Iris pigment epithelial cell (primary cell): ENCODE results near the gene CADM4.
"Not testable (repeated sequence)": the region's sequence is repeated elsewhere in the genome, so short reads cannot be mapped to it uniquely, and the experiment has no call there.

ENCODE experiments used
- DNase-seq: peaks from one replicate; pipeline ENCODE4 v3.0.0-alpha.2; 2011; ENCODE audit warnings: low read depth

CADM4 gene

GRCh38 chr19:43639519-43640423 is at the start of gene CADM4:
CADM4 (minus strand) TSS chr19:43639850; CDS start chr19:43639790, 60 bp downstream.
- no peak for DNase-seq

DNA sequence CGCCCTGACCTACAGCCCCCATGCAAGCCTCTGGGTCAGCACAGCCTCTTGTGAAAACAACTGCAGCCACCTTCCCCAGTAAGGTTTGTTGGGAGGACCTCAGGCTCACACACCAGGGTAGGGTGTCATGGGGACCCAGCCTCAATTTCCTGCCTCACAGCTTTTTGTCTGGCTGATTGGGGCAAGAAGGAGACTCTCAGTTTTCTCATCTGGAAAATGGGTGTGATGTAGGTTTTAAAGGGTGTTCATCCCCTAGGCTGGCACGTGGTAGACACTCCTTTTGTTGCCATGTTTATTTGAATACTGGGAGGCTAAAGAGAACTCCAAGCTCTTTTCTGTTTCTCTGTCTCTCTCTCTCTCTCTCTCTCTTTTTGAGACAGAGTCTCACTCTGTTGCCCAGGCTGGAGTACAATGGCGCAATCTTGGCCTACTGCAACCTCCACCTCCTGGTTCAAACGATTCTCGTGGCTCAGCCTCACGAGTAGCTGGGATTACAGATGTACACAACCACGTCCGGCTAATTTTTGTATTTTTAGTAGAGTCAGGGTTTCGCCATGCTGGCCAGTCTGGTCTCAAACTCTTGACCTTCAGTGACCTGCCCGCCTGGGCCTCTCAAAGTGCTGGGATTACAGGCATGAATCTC is 48.5 kb upstream of the CADM4 start:
- no peak for DNase-seq

DNA sequence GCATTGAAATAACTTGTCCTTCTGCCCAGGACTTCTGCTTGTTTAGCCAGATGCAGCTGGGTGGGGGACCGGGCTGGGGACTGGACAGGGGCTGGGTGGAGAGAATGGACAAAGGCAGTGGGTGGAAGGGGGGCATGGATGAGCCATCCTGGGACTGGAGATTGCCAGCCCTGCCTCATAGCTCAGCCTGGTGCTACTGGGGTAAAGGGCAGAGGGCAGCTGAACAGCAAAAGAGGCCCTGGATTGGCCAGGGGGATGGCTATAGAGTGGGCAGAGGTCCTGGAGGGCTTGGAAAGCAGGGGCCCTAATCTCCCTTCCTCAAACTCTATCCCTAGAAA is 48.0 kb upstream of the CADM4 start:
- DNase-seq = no peak

DNA sequence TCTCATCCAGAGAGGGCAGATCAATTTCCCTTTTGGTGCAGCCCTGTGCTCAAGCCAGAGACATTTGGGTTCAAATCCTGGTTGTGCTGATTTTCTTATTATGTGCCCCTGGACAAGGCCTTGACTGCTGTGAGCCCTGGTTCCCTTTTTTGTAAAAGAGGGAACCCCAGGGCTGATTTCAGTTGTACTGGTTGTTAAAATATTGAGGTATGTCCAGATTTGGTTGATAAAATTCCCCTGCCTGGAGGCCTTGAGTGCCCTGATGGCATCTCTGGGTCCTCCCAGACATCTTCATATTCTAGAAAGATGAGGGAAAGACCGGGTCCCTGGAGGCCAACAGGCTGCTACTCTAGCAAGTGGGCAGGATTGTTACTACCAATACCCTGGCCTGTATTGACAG is 44.7 kb upstream of the CADM4 start:
- DNase-seq = no peak

- no peak for DNase-seq
Observed at GRCh38 chr19:43683905-43684304, 44.3 kb upstream of the CADM4 start.

DNA sequence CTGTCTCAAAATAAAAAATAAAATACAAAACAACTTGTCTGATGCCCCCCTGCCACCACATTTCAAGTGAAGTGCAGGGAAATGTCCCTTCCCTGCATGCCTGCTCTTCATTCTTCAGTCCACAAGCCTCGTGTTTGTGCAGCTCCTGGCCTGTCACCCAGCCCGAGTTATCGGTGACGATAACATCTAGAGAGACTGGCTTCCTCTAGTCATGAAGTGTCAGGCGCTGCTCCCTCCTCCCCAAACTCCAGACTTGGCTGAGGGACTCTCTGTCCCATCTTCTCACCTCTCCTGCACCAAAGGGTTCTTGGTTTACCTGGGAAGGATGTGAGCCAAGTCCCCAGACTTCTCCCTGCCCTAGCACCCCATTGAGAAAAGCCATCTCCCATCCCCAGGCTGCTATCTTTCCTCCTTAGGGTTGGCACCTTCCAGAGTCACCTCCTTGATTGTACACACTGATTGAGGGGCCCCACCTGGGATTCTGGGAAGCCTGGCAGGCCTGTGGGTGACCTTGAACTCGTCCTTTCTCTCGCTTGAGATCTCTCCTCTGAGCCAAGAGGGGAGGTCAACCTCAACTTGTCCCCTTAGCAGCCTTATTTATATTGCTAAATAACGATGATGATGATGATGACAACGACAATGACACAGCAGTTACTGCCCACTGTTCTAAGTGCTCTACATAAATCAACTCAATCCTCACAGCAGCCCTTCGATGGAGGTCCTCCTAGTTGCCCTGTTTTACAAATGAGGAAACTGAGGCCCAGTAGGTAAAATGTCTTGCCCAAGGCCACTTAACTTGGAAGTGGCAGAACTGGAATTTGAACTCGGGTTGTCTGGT is 43.4 kb upstream of the CADM4 start:
- no peak for DNase-seq

- not testable (repeated sequence) for DNase-seq
Observed at GRCh38 chr19:43682269-43682668, 42.6 kb upstream of the CADM4 start.

GRCh38 chr19:43681821-43682220 is 42.2 kb upstream of the CADM4 start:
- DNase-seq = no peak

DNA sequence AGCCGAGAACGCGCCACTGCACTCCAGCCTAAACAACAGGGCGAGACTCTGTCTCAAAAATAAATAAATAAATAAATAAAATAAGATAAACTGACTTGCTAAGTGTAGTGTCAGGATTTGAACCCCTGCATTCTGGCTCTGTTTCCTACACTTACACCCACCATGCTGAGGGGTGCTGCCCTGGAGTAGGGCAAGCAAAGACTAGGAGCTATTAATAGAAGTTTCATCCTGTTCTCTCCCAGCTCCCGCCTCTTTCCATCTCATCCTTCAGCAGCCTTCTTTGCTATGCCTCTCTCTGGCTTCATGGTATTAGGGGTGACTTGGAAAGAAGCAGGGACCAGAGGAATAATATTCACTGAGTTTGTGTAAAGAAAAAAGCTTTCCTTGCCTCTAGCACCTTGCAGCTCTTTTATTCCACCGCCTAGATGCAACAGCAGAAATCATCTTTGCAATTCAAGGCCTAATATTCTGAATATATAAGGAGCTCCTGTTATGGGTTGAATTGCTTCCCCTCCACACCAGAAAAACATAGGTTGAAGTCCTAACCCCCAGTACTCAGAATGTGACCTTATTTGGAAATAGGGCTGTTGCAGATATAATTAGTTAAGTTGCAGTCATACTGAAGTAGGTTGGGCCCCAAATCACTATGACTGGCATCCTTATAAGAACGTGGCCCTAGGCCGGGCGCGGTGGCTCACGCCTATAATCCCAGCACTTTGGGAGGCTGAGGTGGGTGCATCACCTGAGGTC is 39.0 kb upstream of the CADM4 start:
- DNase-seq = no peak

DNA sequence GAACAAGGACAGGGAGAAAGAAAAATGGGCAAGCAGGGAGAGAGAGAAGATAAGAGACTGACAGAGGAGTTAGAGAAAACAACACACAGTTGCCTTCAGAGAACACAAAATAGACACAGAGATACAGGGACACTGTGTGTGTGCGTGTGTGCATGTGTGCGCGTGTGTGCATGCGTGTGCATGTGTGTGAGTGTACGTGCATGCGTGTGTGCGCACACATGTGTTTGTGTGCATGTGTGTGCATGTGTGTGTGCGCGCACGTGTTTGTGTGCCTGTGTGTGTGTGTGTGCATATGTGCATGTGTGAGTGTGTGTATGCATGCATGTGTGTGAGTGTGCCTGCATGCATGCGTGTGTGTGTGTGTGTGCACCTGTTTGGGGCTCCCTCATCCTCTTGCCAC is 36.3 kb upstream of the CADM4 start:
- no peak for DNase-seq

DNA sequence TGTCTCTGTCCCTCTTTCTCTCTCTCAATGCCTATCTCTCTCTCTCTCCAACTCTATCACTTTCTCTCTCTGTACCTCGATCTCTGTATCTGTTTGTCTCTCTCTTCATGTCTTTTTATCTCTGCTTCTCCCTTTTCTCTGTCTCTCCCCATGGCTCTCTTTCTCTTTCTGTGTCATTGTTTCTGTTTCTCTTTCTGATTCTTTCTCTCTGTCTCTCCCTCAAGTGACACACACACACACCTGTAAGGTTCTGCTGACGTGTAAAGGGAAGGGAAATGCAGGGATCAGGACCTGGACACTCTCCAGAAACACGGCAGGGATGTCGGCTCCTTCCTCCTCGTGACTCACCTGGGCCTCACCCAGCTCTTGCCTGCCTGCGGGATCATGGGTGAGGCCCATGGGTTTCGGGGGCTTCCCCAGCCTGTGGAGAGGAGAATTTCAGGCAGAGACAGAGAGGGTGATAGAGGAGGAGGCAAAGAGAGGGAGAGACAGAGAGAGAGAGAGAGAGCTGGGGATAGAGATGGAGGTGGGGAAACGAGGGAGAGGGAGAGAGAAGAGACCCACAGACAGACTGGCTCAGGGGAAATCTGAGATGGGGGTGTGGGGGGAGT is 35.7 kb upstream of the CADM4 start:
- DNase-seq = peak; percentile 50

DNA sequence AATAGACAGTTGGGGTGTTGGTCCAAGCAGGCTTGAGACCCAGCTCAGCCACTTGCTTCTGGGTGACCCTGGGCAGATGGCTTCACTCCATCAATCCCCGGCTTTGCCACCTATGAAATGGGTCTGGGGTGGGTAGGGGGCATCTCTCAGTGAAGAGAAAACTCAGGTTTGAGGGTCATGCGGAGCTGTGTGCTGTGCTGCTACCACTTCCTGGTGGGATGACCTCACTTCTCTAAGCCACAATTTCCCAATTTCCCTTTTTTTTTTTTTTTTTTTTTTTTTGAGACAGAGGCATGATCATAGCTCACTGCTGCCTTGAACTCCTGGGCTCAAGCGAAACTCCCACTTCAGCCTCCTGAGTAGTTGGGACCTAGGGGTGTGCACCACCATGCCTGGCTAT is 34.9 kb upstream of the CADM4 start:
- DNase-seq = peak; percentile 44

DNA sequence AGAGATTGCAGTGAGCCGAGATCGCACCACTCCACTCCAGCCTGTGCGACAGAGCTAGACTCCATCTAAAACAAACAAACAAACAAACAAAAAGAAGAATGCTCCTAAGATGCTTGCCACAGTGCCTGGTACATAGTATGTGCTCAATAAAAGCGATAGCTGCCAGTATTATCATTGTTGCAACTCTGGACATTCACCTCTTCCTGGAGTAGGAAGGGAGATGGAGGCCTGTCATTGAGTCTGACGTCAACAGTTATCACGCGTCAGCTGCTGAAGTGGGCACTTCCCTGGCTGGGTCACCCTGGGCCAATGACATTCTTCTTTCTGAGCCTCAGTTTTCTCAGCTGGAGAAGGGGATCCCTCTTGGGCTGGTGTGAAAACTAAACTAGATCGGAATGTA is 34.5 kb upstream of the CADM4 start:
- no peak for DNase-seq

- DNase-seq = no peak
Observed at GRCh38 chr19:43673637-43674036, 34.0 kb upstream of the CADM4 start.

GRCh38 chr19:43672061-43672679 is 32.5 kb upstream of the CADM4 start:
- DNase-seq = no peak

DNA sequence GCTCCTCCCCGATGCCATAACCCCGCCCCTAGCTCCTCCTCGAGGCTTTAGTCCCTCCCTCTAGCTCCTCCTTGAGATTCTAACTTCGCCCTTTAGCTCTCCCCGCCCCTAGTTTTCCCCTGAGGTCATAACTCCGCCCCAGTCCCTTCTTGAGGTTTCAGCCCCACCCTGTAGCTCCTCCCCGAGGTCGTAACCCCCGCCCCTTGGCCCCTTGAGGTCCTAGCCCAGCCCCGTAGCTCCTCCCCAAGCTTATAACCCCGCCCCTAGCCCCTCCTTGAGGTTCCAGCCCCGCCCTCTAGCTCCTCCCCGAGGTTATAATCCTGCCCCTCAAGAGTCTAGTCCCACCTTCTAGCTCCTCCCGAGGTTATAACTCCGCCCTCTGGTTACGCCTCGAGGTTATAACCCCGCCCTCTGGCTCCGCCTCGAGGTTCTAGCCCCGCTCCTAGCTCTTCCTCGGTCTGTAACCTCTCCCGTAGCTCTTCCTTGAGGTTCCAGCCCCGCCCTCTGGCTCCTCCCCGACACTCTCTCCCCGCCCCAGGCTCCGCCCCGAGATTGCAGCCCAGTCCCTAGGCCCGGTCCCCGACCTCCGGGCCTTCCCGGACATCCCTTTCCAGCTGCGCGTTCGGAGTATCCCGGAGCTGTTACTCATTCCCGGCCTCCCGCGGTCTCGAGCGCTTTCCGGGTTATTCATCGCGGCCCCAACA is 28.9 kb upstream of the CADM4 start:
- peak; percentile 99 for DNase-seq

DNA sequence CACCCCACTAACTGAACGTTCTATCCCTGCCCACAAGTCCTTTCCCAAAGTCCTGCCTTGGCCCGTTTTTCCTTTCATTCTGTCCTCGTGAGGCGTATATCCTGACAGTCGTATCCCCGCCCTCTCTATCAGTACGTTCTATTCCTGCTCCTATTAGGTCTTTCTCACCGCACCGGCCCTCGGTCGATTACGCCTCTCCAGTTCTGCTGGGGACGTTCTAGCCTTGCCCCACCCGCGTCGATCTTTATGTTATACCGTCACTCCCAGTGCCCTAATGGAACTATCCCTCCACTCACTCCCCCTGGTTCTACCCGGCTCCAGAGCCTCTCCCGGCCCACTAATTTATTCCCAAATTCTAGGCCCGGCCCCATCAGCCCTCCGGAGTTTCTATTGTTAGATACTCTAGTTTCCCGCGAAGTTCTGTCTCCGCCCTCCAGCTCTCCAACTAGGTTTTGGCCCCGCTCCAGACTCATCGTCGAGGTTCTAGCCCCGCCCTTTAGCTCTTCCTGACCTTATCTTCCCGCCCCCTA is 28.3 kb upstream of the CADM4 start:
- DNase-seq = peak; percentile 35

GRCh38 chr19:43667126-43667875 is 27.7 kb upstream of the CADM4 start:
- no peak for DNase-seq

GRCh38 chr19:43664018-43664417 is 24.4 kb upstream of the CADM4 start:
- DNase-seq = no peak
